Stimulated activated CD8-positive, alpha-beta memory T cell treated with anti-CD3 and anti-CD28 coated beads, Interleukin-7, amount 100 ng/mL, for 48 hours (primary cell): ENCODE data around the gene GSK3B.

Experiments used
- DNase-seq, 2 donors: peaks; one replicate each; pipeline ENCODE4 v3.0.0-alpha.2; 2020; ENCODE audit warnings: low read depth in 1 of 2; ENCODE audit errors: extremely low read depth in 1 of 2

The GSK3B gene

GRCh38 chr3:119945291-119945690 is 149.0 kb downstream of the GSK3B start:
- no peak for DNase-seq

GRCh38 chr3:119944091-119944490 is 150.2 kb downstream of the GSK3B start:
- DNase-seq = no peak

GRCh38 chr3:119939077-119939476 is 155.2 kb downstream of the GSK3B start:
- no peak for DNase-seq

- DNase-seq = peak in 1 of 2 donors; percentile 50
Measured at GRCh38 chr3:119937229-119937628, 157.0 kb downstream of the GSK3B start.

- DNase-seq = no peak
Measured at GRCh38 chr3:119934249-119934648, 160.0 kb downstream of the GSK3B start.

- DNase-seq = no peak
Measured at GRCh38 chr3:119933207-119933606, 161.0 kb downstream of the GSK3B start.

- no peak for DNase-seq
Measured at GRCh38 chr3:119930286-119930685, 164.0 kb downstream of the GSK3B start.

- no peak for DNase-seq
Measured at GRCh38 chr3:119927190-119927589, 167.1 kb downstream of the GSK3B start.

- DNase-seq = no peak
Measured at GRCh38 chr3:119924111-119925094, 169.8 kb downstream of the GSK3B start.

- no peak for DNase-seq
Measured at GRCh38 chr3:119918992-119919933, 175.0 kb downstream of the GSK3B start.

- DNase-seq = no peak
Measured at GRCh38 chr3:119913021-119913420, 181.2 kb downstream of the GSK3B start.

- no peak for DNase-seq
Measured at GRCh38 chr3:119912220-119912619, 182.0 kb downstream of the GSK3B start.

GRCh38 chr3:119911748-119912147 is 182.5 kb downstream of the GSK3B start:
- no peak for DNase-seq

GRCh38 chr3:119902061-119902460 is 192.2 kb downstream of the GSK3B start:
- no peak for DNase-seq

- DNase-seq = no peak
Measured at GRCh38 chr3:119901148-119901547, 193.1 kb downstream of the GSK3B start.

- DNase-seq = no peak
Measured at GRCh38 chr3:119899192-119899511, 195.1 kb downstream of the GSK3B start.

- no peak for DNase-seq
Measured at GRCh38 chr3:119898478-119899191, 195.6 kb downstream of the GSK3B start.

GRCh38 chr3:119894195-119894594 is 200.1 kb downstream of the GSK3B start:
- DNase-seq = no peak

- DNase-seq = no peak
Measured at GRCh38 chr3:119893769-119894168, 200.5 kb downstream of the GSK3B start.

- no peak for DNase-seq
Measured at GRCh38 chr3:119891944-119892721, 202.1 kb downstream of the GSK3B start.
